Testis (tissue), 3 donors: ENCODE results near the gene CADPS2. TPM values are rescaled to one million over a fixed set of nuclear protein-coding genes. Genes with fewer than 3 reads are reported as not detected.

Source experiments
- DNase-seq: peaks from one replicate; pipeline ENCODE4 v3.0.0-alpha.2; 2019
- H3K27ac ChIP-seq, 2 donors: fragments of 200-600 bp; sonication (generic); one replicate each; pipeline ENCODE4 v1.5.1; 2019
- H3K27me3 ChIP-seq: fragments of 200-600 bp; sonication (generic); one replicate; pipeline ENCODE4 v1.5.1; 2019
- H3K36me3 ChIP-seq: fragments of 200-600 bp; sonication (generic); one replicate; pipeline ENCODE4 v1.5.1; 2017; ENCODE audit warnings: low read depth; ENCODE audit errors: missing control alignments
- H3K4me1 ChIP-seq: fragments of 200-600 bp; sonication (generic); one replicate; pipeline ENCODE4 v1.5.1; 2019
- H3K4me3 ChIP-seq, 2 donors: fragments of 200-600 bp; sonication (generic); one replicate each; pipeline ENCODE4 v1.5.1; 2017 to 2019
- H3K9me3 ChIP-seq: fragments of 200-600 bp; sonication (generic); one replicate; pipeline ENCODE4 v1.5.1; 2017
- CTCF ChIP-seq, 3 experiments: fragments of 450-650 bp in 2 of 3; fragments of 200-600 bp in 1 of 3; sonication (generic) in 1 of 3; IDR thresholded peaks; one replicate each; pipeline ENCODE4 v1.5.1; 2016 to 2019; ENCODE audit warnings: antibody characterized with exemption in 3 of 3, mild to moderate bottlenecking in 2 of 3, moderate library complexity in 1 of 3
- POLR2A ChIP-seq: fragments of 450-650 bp; IDR thresholded peaks from one replicate; pipeline ENCODE4 v1.6.1; 2017; ENCODE audit warnings: antibody characterized with exemption, mild to moderate bottlenecking, moderate library complexity
- WGBS, 2 donors: methylation state at CpG; one replicate each; pipeline ENCODE4 v1.1.5; 2018; 5-methylcytosine and 5-hydroxymethylcytosine counted together
- intact Hi-C: fragments of 100-400 bp; cut with DNase I; formaldehyde crosslinking; loops from one replicate; pipeline ENCODE4 v1.15.1; 2023; ENCODE audit warnings: low total_unique reads
- polyA plus RNA-seq: library from polyadenylated mRNA; stranded (reverse); fragments of 350-450 nt; fragmentation: Illumina TruSeq; extraction: RNeasy Lipid Tissue Mini Kit (QIAGEN cat#74804); gene quantifications from one replicate; pipeline ENCODE4 v1.2.3, GENCODE V29; 2014; ENCODE audit warnings: low read depth, low replicate concordance; ENCODE audit not compliant: insufficient read depth
- total RNA-seq, 2 donors: library from RNA; depleted of rRNA; stranded (reverse); fragments of >200 nt; gene quantifications; one replicate each; pipeline ENCODE4 v1.2.3, GENCODE V29; 2016

The CADPS2 gene
- total and polyA plus RNA-seq, 3 donors from 2014 or later = 6.0 to 9.9 (median 9.3) TPM

DNA sequence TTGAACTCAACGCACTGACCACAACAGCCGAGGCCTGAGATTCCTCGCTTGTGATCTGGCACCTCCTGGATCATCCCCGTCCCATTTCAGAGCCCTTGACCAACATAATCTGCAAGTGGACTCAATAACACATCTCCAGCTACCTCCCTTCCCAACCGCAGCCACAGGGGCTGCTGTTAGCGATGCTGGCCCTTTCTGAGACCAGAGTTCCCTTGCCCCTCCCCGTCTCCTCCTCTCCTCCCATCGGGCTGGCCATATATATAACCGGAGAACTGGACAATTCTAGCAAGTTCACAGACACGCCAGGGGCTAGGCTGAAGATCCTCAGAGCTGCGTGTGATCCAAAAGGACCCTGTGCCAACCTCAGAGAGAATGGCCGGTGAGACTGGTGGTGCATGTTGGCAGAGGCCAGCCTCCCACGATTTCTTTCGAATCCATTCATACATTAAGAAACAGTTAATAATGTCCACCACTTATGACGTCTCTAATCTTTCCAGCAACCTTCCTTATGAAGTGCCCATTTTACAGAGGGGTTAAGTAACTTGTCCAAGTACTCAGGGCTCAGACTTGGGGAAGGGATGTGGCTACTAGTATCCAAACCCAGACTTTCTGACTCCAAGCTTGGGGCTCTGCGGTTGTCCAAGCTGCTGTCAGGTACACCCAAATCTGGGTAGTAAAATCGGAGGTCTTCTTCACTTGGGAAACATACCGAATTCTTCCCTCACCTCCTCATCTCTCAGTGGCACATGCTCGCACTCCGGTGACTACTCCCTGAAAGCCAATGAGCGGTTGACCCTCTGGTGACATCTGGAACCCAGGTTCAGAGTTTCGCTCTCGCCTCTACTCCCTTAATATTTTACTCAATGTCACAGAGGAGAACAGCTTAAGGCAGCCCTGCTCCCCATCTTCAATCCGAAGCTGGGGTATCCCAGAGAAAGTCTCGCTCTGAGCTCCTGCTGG is 570.5 kb downstream of the CADPS2 start:
- Histone ChIP-seq H3K27me3 (peaks cover 7% of the 10 kb centered on the region), H3K27ac (no peak overlapping the region), H3K9me3 (no peaks in the 10 kb centered on the region), H3K4me1 (no peaks in the 10 kb centered on the region), H3K36me3 (no peaks in the 10 kb centered on the region), H3K4me3 (no peak overlapping the region)
- intact Hi-C loops = no loop called here
- WGBS, 2 donors = 9 to 11% methylated on average over 22 to 25 of the region's 25 CpGs
- DNase-seq = no peak
- TF ChIP-seq POLR2A (no peak), CTCF (IDR thresholded peaks at IDR 0.05) (no peak)

- no peaks in the 10 kb centered on the region for H3K36me3 ChIP-seq
- H3K27ac ChIP-seq = no peak overlapping the region
- H3K27me3 ChIP-seq = peaks cover 7% of the 10 kb centered on the region
- H3K9me3 ChIP-seq = no peaks in the 10 kb centered on the region
- no peak overlapping the region for H3K4me3 ChIP-seq
- intact Hi-C loops = no loop called here
- TF ChIP-seq POLR2A (no peak), CTCF (IDR thresholded peaks at IDR 0.05) (no peak)
- 44 to 45% methylated on average over 4 of the region's 4 CpGs for WGBS, 2 donors
- DNase-seq = no peak
- H3K4me1 ChIP-seq = no peaks in the 10 kb centered on the region
Observed at GRCh38 chr7:122314284-122314683, 572.0 kb downstream of the CADPS2 start.

DNA sequence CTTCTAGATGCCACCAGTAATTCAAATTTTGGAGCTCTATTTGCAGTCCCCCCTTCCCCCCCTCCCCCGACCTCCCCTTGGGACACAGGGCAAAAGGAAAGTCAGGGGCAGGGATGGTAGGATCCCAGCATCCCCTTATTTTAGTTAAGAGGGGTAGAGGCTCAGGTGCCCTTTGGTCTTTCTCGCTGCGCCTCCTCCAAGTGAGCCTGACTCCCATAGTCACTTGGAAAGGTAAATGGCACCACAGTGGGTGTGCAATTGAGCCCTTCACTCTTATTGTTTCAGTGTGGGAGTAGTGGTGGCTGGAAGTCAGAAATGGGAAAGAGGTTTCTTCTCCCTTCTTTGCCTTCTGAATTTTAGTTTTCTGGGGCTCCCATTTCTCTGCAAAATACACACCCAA is 573.5 kb downstream of the CADPS2 start:
- DNase-seq = no peak
- no peaks in the 10 kb centered on the region for H3K4me1 ChIP-seq
- no peak overlapping the region for H3K4me3 ChIP-seq
- no peak overlapping the region for H3K27ac ChIP-seq
- no peaks in the 10 kb centered on the region for H3K36me3 ChIP-seq
- TF ChIP-seq CTCF (IDR thresholded peaks at IDR 0.05) = no peak
- TF ChIP-seq POLR2A = no peak
- WGBS, 2 donors = 53 to 58% methylated on average over 3 of the region's 3 CpGs
- H3K27me3 ChIP-seq = peaks cover 7% of the 10 kb centered on the region
- intact Hi-C loops = no loop called here
- H3K9me3 ChIP-seq = no peaks in the 10 kb centered on the region

- H3K4me3 ChIP-seq = peak overlapping the region in 1 of 2 donors; percentile 17
- no peaks in the 10 kb centered on the region for H3K36me3 ChIP-seq
- WGBS, 2 donors = 17 to 25% methylated on average over 34 of the region's 34 CpGs
- DNase-seq = peak; percentile 36
- H3K4me1 ChIP-seq = no peaks in the 10 kb centered on the region
- H3K27me3 ChIP-seq = peaks cover 7% of the 10 kb centered on the region
- H3K27ac ChIP-seq = no peak overlapping the region
- intact Hi-C loops = no loop called here
- H3K9me3 ChIP-seq = no peaks in the 10 kb centered on the region
- TF ChIP-seq CTCF (IDR thresholded peaks at IDR 0.05) (no peak), POLR2A (no peak)
Observed at GRCh38 chr7:122311734-122312450, 574.4 kb downstream of the CADPS2 start.
